HG03442 (cell line): ENCODE data around the gene PSMD8.
"Not testable (repeated sequence)": the region's sequence is repeated elsewhere in the genome, so short reads cannot be mapped to it uniquely, and the experiment has no call there.

Experiments
- ATAC-seq: cut with Tn5 transposase; IDR thresholded peaks from one replicate; pipeline ENCODE4 v1.9.1; 2021; ENCODE audit warnings: mild to moderate bottlenecking, moderate library complexity; ENCODE audit not compliant: unreplicated experiment

Gene PSMD8

GRCh38 chr19:38361633-38362075 lies 12.7 kb upstream of the PSMD8 start:
- ATAC-seq = no peak

- no peak for ATAC-seq
Observed at GRCh38 chr19:38362076-38362945, 12.1 kb upstream of the PSMD8 start.

DNA sequence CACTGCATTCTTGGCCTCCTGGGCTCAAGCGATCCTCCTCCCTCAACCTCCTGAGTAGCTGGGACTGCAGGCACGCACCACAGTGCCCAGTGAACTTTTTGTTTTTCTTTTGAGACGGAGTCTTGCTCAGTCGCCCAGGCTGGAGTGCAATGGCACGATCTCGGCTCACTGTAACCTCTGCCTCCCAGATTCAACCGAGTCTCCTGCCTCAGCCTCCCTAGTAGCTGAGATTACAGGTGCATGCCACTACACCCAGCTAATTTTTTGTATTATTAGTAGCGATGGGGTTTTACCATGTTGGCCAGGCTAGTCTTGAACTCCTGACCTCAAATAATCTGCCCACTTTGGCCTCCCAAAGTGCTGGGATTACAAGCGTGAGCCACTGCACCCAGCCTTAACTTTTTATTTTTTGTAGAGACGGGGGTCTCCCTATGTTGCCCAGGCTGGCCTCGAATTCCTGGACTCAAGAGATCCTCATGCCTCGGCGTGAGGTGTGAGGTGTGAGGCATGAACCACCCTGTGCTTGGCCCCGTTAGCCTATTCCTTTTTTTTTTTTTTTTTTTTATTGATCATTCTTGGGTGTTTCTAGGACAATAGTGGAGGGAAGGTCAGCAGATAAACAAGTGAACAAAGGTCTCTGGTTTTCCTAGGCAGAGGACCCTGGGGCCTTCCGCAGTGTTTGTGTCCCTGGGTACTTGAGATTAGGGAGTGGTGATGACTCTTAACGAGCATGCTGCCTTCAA lies 11.3 kb upstream of the PSMD8 start:
- not testable (repeated sequence) for ATAC-seq

DNA sequence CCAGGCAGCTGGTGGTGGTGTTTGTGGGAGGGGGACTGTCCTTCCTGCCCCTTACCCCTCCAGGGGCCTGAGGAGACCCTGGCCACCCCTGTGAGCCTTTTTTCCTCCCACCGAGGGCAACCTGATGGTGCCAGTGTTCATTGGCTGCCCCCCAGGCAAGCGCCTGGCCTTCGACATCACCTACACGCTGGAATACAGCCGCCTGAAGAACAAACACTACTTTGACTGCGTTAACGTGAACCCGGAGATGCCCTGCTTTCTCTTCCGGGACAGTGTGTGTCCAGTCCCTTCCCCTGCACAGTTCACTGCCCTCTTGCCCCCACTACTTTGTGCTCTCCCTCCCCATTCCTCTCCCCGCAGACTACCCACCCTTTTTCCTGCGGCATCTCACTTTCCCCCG lies 7.3 kb upstream of the PSMD8 start:
- ATAC-seq = no peak

- no peak for ATAC-seq
Observed at GRCh38 chr19:38369584-38369983, 4.8 kb upstream of the PSMD8 start.

GRCh38 chr19:38370299-38370698 lies 4.1 kb upstream of the PSMD8 start:
- no peak for ATAC-seq

DNA sequence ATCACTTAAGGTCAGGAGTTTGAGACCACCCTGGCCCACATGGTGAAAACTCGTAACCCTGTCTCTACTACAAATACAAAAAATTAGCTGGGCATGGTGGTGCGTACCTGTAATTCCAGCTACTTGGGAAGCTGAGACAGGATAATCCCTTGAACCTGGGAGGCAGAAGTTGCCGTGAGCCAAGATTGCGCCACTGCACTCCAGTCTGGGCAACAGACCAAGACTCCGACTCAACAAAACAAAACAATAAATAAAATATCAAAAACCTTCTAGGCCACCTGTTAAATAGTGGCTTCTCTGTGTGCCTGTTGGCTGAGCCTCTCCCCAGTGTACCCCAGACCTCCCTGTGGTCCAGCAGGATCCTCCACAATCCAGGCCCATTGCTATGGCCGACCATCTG lies 3.3 kb upstream of the PSMD8 start:
- ATAC-seq = no peak

DNA sequence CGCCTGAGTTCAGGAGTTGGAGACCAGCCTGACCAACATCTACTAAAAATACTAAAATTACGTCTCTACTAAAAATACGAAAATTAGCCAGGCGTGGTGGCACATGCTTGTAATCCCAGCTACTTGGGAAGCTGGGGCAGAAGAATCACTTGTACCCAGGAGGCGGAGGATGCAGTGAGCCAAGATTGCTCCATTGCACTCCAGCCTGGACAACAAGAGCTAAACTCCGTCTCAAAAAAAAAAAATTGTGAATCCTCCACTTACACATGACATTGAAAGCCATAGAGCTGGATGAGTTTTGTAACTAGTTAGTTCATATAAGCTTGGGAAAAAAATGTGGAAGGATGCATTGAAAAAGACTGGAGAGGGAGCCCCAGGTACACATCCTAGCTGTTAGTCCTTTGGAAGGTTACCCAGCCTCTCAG lies 452 bp upstream of the PSMD8 start:
- no peak for ATAC-seq

GRCh38 chr19:38375098-38375493 lies 725 bp downstream of the PSMD8 start:
- no peak for ATAC-seq

- no peak for ATAC-seq
Observed at GRCh38 chr19:38375748-38376147, 1.4 kb downstream of the PSMD8 start.

DNA sequence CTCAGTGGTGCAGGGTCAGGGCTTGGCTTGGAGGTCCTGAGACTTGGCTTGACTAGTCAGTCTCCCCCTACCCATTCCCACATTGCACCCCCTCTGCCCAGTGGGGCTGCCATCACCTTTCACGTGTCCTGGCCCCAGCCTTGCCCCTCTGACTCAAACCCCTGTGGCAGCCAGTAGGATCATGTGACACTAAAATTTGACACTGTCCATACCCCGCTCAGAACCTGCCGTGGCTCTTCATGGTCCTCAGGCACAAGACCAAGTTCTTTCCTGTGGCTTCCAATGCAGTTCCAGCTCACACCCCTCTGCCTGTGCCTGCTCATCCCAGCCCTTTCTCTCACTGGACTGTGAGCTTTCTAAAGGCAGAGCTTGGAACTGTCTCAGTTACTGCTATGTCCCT lies 2.2 kb downstream of the PSMD8 start:
- no peak for ATAC-seq

GRCh38 chr19:38377052-38377451 lies 2.7 kb downstream of the PSMD8 start:
- ATAC-seq = no peak

DNA sequence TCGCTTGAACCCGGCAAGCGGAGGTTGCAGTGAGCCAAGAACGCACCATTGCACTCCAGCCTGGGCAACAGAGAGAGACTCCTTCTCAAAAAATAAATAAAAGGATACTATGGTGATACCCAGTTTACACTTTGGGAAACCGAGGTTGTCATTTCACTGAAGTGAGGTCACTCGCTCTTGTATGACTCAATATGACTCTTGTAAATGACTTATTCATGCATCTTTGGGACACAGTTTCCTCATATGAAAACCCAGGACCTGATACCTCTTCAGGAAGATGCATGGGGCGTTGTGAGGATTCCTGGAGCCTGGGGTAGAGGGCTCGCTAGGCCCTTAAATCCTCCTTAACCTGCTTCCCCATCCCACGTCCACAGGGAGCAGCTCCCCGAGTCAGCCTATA lies 4.5 kb downstream of the PSMD8 start:
- ATAC-seq = no peak

- no peak for ATAC-seq
Observed at GRCh38 chr19:38381138-38381537, 6.8 kb downstream of the PSMD8 start.

DNA sequence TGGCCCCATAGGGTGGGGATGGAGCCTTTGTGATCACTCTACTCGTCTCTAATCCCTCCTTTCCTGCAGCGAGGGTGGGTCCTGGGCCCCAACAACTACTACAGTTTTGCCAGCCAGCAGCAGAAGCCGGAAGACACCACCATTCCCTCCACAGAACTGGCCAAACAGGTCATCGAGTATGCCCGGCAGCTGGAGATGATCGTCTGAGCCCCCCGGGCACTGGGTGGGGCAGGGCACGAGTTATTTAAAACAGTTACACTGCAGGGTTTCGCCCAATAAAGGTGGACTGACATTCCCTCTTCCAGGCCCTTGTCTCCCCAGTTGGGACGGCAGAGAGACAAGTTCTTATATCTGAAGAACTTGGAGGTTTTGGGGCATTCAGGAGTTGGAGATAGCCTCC lies 8.8 kb downstream of the PSMD8 start:
- no peak for ATAC-seq

- ATAC-seq = no peak
Observed at GRCh38 chr19:38383743-38384142, 9.4 kb downstream of the PSMD8 start.

GRCh38 chr19:38384209-38385027 lies 10.0 kb downstream of the PSMD8 start:
- ATAC-seq = no peak

- no peak for ATAC-seq
Observed at GRCh38 chr19:38385057-38385803, 10.9 kb downstream of the PSMD8 start.

- ATAC-seq = no peak
Observed at GRCh38 chr19:38385804-38386257, 11.5 kb downstream of the PSMD8 start.

DNA sequence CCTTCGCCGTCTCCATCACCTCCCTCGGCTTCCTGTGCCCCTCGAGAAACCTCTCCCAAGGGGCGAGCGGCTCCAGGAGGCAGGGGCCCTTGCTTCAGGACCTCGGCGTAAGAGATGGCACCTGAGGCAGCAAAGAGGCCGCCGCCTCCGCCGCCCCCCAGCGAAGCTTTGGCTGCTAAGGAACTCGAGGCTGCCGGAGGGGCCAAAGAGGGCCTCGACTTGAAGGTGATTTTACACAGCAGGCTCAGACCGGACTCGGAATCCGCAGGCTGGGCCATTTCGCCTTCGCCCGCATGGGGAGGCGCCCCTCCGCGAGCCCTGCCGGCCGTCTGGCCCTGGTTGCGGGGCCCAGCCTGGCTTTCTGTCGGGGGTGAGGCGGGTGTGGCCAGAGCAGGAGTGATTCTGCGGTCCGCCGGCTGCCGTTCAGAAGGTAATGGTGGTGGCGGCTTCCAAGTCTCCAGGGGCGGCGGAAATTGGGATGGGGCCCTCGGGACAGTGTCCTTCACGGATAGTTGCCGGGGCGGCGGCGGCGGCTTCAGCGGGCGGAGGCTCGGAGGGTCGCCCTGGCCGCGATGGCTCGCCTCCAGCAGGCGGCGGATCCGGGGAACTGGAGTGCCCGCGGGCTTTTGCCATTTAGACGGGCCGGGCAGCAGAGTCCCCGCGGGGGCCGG lies 12.1 kb downstream of the PSMD8 start:
- ATAC-seq = no peak
